Fibroblast of skin of left biceps (primary cell): ENCODE data around the gene PDPR.
"Not testable (repeated sequence)": the region's sequence is repeated elsewhere in the genome, so short reads cannot be mapped to it uniquely, and the experiment has no call there.

Experiments
- DNase-seq, 2 experiments: peaks; one replicate each; pipeline ENCODE4 v3.0.0-alpha.2; 2013; ENCODE audit warnings: low read depth in 2 of 2

The PDPR gene

DNA sequence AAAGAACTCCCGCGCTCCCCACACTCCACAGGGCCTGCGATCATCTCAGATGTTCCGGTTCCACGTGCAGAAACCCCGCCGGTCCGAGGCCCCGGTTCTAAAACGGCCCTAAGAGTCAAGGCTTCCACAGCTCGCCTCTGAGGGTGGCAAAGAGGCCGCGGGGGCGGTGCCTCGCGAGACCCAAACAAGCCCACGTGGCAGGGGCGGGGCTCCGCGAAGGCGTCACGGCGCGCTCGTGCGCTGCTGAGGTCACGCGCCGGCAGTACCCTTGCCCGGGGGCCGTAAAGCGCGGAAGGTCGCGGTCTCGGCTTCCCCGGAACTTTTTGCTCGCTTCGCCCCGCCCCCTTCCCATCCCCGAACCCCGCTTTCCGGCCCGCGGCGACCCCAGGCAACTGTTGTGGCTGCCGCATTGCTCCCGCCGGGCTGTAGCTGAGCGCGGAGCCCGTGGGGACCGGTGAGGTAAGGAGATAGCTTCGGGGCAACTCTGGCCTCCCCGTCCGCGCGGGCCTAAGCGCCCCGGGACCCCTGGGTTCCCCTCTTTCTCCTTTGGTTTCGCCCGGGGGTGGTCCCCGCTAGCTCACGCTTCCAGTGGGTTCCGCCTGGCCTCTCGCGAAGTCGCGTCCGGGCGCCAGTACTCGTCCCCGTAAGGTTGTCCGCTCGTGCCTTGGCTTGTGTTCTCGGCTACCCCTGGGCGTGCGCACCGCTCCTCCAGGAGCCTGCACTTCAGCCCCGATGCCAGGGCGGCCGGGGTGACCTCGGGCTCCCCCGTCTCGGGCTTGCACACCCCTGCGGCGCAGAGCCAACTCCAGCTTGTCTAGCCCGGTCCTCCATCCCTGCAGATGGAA lies at the start of gene PDPR:
PDPR (plus strand) TSS at position 351 of the 845 bp plus-strand sequence. CDS start 6,161 bp downstream, outside the sequence.
- peak; percentile 52 to 73 for DNase-seq

- DNase-seq, result not testable (repeated sequence)
Observed at GRCh38 chr16:70064841-70065370, 49.2 kb upstream of the PDPR start.

GRCh38 chr16:70065376-70065745 lies 48.8 kb upstream of the PDPR start:
- not testable (repeated sequence) for DNase-seq

DNA sequence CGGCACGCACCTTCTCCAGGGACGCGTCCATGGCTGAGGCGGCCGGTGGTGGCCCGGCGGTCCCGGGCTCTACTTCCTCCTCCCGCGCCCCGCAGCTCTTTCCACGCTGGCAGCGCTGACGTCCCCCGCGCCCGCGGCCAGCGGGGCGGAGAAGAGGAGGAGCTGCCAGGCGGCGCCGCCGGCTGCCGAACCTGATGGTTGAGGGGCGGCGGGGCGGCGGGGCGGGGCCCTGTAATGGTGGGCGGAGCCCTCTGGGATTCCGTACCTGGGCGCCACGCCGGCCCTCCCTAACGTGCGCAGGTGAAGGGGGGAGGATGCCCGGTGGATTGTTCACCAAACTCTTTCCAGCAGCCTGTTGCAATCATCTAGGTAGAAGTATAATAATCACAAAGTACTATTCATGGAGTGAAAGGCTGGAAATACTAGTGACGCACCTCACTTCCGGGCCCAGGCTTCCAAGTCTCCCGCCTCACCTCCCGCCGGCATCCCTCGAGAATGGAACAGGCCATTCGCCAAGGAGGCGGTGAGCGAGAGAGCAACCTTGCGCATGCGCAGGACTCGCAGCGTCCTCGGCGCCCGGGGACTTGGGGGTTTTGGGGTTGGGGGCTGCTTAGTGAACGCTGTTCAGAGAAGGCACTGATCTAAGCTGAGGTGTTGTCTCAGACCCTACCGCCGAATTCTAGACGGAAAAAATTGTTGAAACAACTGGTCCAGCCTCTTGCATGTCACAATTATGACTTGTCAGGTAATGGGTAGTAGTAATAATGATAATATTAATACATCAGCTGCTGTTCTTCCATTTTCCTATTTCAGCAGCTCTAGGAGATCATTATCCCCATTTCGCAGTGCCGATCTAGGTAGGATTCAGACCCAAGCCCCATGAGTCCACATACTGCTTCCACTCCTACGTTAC lies 48.1 kb upstream of the PDPR start:
- peak; percentile 44 to 51 for DNase-seq

DNA sequence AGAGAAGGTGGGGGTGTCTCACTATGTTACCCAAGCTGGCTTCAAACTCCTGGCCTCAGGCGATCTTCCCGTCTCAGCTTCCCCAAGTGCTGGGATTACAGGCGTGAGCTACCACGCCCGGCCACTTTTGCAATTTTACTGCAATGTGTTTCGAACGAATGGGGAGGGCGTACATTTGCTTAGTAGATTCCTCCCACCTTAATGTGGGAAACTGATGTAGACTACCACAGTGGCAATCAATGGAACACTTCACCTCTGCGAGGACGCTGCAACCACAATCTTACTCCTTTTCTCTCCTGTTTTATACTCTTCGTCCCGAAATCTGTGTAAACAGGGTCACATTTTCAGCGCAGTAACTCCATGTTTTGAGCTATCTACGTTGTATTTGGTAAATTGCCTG lies 47.4 kb upstream of the PDPR start:
- not testable (repeated sequence) for DNase-seq

DNA sequence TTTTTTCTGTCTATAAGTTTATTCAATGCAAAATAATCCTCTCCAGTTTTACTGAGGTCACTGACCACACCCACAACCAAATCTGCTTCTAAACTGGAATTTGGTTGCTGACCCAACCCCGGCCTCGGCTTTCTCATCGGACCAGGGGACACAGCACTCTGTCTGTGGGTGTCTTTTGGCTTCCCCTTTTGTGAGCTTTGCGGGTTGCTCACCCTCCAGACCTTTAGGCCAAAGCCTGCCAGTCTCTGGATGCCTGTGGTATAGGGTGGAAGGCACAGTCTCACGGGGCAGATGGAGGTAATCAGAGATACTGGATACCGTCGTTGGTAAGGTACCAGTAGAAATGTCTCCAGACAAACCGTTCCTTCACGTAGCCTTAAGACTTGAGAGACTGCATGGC lies 35.1 kb upstream of the PDPR start:
- not testable (repeated sequence) for DNase-seq

GRCh38 chr16:70081219-70081618 lies 32.9 kb upstream of the PDPR start:
- DNase-seq, result not testable (repeated sequence)

DNA sequence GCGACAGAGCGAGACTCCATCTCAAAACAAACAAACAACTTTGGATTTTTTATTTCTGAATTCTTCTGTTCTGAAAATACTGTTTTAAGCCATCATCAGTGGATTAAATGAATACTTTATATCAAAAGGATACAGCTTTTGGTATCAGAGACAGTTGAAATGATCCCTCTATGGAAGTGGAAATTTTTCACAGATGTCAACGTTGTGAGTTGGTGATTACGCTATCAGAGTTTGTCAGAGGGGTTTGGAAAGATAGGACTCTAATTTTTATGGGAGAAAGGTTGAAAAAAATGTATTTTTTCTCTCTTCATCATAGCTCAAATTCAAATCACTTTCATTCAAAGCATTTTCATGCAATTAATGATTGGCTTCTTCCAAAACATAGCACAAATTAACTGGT lies 30.2 kb upstream of the PDPR start:
- not testable (repeated sequence) for DNase-seq

- not testable (repeated sequence) for DNase-seq
Observed at GRCh38 chr16:70088160-70088559, 26.0 kb upstream of the PDPR start.

- not testable (repeated sequence) for DNase-seq
Observed at GRCh38 chr16:70088877-70089276, 25.3 kb upstream of the PDPR start.

DNA sequence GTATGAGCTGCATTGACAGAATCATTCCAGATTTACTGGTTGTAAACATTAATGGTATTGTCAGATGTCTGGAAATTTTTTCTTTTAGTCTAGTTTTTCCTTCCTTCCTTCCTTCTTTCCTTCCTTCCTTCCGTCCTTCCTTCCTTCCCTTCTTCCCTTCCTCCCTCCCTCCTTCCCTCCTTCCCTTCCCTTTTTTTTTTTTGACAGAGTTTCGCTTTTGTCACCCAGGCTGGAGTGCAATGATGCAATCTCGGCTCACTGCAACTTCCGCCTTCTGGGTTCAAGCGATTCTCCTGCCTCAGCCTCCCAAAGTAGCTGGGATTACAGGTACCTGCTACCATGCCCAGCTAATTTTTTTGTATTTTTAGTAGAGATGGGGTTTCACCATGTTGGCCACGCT lies 24.8 kb upstream of the PDPR start:
- not testable (repeated sequence) for DNase-seq

GRCh38 chr16:70091104-70091503 lies 23.0 kb upstream of the PDPR start:
- DNase-seq, result not testable (repeated sequence)

DNA sequence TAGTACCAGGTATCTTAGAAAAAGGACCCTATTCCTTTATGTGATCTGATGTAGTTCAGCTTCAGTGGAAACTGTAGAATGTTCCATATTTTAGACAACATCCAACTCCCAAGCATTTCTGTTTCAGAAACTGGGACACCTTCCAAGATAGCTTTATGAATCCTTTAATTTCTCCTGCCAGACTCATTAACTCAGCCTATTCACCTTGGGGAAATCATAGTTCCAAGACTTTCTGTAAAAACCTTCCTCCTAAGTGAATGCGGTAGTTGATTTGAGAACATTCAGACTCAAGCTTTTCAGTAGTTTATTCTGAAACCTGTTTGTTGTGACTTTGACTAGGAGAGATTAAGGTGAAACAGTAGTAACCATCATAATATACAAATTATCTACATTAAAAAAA lies 20.0 kb upstream of the PDPR start:
- DNase-seq, result not testable (repeated sequence)

DNA sequence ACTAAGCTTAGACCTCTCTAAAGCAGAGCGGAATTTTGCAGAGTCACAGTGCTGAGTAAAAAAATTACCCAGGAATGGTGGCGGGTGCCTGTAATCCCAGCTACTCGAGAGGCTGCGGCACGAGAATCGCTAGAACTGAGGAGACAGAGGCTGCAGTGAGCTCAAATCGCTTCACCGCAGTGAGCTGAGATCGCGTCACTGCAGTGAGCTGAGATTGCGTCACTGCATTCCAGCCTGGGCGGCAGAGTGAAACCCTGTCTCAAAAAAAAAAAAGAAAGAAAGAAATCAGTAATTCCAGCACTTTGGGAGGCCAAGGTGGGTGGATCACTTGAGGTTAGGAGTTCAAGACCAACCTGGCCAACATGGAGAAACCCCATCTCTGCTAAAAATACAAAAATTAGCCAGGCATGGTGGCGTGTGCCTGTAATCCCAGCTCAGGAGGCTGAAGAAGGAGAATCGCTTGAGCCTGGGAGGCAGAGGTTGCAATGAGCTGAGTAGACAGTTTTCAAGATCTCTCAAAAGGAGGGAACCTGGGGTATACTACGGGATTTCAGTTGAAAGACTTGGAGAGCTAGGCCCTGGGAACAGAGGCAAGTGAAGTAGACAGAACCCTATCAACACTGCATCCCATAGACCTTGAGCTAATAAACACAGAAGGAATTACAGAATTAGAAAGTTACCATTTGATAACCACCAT lies 4.4 kb upstream of the PDPR start:
- DNase-seq, result not testable (repeated sequence)

GRCh38 chr16:70112162-70112561 lies 2.0 kb upstream of the PDPR start:
- DNase-seq, result not testable (repeated sequence)

DNA sequence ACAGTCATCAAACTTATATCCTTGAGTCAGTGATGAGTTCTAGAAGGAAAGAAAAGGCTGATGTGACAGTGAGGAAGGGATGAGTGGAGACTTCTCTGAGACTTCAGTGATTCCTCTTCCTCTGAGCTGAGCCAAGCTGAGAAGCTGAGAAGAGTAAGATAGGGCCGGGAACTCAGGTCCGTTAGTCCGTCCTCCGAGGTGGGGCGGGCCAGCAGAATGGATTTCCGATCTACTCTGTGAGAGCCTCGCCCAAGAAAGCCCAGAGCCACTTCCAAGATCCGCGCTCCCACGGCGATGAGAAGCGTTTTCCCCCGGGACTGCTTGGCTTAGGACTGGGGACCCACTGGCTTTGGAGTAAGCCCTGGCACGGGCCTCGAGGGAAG lies 542 bp upstream of the PDPR start:
- DNase-seq, result not testable (repeated sequence)

DNA sequence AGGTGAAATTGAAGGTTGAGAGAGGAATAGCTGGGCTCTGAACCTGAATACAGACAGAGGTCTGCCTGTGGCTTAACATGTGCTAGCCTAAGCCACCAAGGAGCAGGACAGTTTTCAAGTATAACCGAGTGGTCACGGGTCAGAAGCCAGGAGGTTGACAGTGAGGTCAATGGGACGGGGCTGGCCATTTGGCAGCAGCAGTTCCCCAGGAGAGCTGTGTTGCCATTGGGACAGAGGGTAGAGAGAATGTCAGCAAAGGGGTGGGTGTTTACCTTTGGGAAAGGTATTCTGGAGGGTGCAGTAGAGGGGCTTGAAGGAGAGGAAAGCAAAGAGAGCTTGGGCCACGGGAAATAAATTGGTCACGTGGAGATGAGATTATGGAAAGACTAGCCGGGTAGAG lies 4.2 kb downstream of the PDPR start:
- DNase-seq, result not testable (repeated sequence)

DNA sequence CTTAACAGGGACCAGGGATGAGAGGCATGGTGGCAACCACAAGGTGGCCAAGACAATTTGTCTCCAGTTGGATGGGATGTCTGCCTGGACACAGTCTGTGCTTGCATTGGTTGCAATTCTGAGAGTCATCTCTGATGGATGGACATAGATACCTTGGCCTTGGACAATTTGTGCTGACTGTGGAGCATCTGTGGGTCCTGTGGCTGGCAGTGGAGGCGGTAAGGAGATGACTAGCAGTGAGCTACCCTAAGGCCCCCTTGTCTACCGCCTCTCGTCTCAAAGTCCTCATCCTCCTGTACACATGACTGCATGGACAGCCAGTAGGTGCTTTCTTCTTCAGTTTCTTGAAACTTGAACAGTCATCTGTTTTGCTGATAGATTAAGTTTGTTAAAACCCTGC lies 4.6 kb downstream of the PDPR start:
- DNase-seq, result not testable (repeated sequence)

- DNase-seq, result not testable (repeated sequence)
Observed at GRCh38 chr16:70120398-70120797, 6.3 kb downstream of the PDPR start.

DNA sequence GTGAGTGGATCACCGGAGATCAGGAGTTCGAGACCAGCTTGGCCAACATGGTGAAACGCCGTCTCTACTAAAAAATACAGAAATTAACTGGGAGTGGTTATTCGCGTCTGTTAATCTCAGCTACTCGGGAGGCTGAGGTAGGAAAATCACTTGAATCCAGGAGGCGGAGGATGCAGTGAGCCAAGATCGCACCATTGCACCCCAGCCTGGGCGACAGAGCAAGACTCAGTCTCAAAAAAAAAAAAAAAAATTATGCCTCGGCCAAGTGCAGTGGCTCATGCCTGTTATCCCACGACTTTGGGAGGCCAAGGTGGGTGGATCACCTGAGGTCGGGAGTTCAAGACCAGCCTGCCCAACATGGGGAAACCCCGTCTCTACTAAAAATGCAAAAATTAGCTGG lies 9.7 kb downstream of the PDPR start:
- DNase-seq, result not testable (repeated sequence)

- DNase-seq, result not testable (repeated sequence)
Observed at GRCh38 chr16:70126226-70126625, 12.1 kb downstream of the PDPR start.

- not testable (repeated sequence) for DNase-seq
Observed at GRCh38 chr16:70127706-70128105, 13.6 kb downstream of the PDPR start.
